Skin epidermis (tissue), 12 donors: ENCODE results near the gene PTPRO.

Experiments
- H3K27ac ChIP-seq, 21 experiments: fragments of 200-600 bp; sonication (generic) in 11 of 21; one replicate each; pipeline ENCODE4 v1.5.0; 2020; ENCODE audit warnings: mild to moderate bottlenecking in 3 of 21, inconsistent platforms in 2 of 21, moderate library complexity in 2 of 21
- H3K4me3 ChIP-seq, 7 experiments: fragments of 200-600 bp; sonication (generic) in 2 of 7; one replicate each; pipeline ENCODE4 v1.5.0; 2020; ENCODE audit warnings: inconsistent platforms in 2 of 7, mild to moderate bottlenecking in 2 of 7, moderate library complexity in 1 of 7

Gene PTPRO

GRCh38 chr12:15344561-15344960 is 22.3 kb downstream of the PTPRO start:
- no peak overlapping the region for H3K4me3 ChIP-seq
- H3K27ac ChIP-seq, result no peak overlapping the region

GRCh38 chr12:15346488-15346887 is 24.2 kb downstream of the PTPRO start:
- no peak overlapping the region for H3K27ac ChIP-seq
- H3K4me3 ChIP-seq, result no peak overlapping the region

- no peak overlapping the region for H3K27ac ChIP-seq
- no peak overlapping the region for H3K4me3 ChIP-seq
These were observed 28.3 kb downstream of the PTPRO start for GRCh38 chr12:15350643-15351042.

- H3K27ac ChIP-seq, result no peak overlapping the region
- H3K4me3 ChIP-seq, result no peak overlapping the region
These were observed 33.5 kb downstream of the PTPRO start for GRCh38 chr12:15355766-15356165.

GRCh38 chr12:15356951-15357364 is 34.6 kb downstream of the PTPRO start:
- no peak overlapping the region for H3K27ac ChIP-seq
- no peak overlapping the region for H3K4me3 ChIP-seq

GRCh38 chr12:15364221-15365160 is 42.2 kb downstream of the PTPRO start:
- Histone ChIP-seq H3K4me3 (no peak overlapping the region), H3K27ac (no peak overlapping the region)

GRCh38 chr12:15368812-15369211 is 46.5 kb downstream of the PTPRO start:
- no peak overlapping the region for H3K4me3 ChIP-seq
- H3K27ac ChIP-seq, result no peak overlapping the region

GRCh38 chr12:15372352-15372751 is 50.0 kb downstream of the PTPRO start:
- H3K4me3 ChIP-seq, result no peak overlapping the region
- no peak overlapping the region for H3K27ac ChIP-seq

- H3K27ac ChIP-seq, result no peak overlapping the region
- H3K4me3 ChIP-seq, result no peak overlapping the region
These were observed 65.5 kb downstream of the PTPRO start for GRCh38 chr12:15387772-15388171.

GRCh38 chr12:15389561-15389960 is 67.3 kb downstream of the PTPRO start:
- no peak overlapping the region for H3K27ac ChIP-seq
- H3K4me3 ChIP-seq, result no peak overlapping the region

GRCh38 chr12:15393037-15393436 is 70.7 kb downstream of the PTPRO start:
- Histone ChIP-seq H3K4me3 (no peak overlapping the region), H3K27ac (no peak overlapping the region)

- Histone ChIP-seq H3K4me3 (no peak overlapping the region), H3K27ac (no peak overlapping the region)
These were observed 71.7 kb downstream of the PTPRO start for GRCh38 chr12:15393995-15394394.

GRCh38 chr12:15404485-15404884 is 82.2 kb downstream of the PTPRO start:
- Histone ChIP-seq H3K4me3 (no peak overlapping the region), H3K27ac (no peak overlapping the region)

GRCh38 chr12:15405606-15406005 is 83.3 kb downstream of the PTPRO start:
- Histone ChIP-seq H3K4me3 (no peak overlapping the region), H3K27ac (no peak overlapping the region)

- Histone ChIP-seq H3K27ac (no peak overlapping the region), H3K4me3 (no peak overlapping the region)
These were observed 84.7 kb downstream of the PTPRO start for GRCh38 chr12:15407025-15407424.

- Histone ChIP-seq H3K27ac (no peak overlapping the region), H3K4me3 (no peak overlapping the region)
These were observed 89.5 kb downstream of the PTPRO start for GRCh38 chr12:15411842-15412241.

GRCh38 chr12:15417691-15418090 is 95.4 kb downstream of the PTPRO start:
- H3K4me3 ChIP-seq, result no peak overlapping the region
- no peak overlapping the region for H3K27ac ChIP-seq

- H3K4me3 ChIP-seq, result no peak overlapping the region
- H3K27ac ChIP-seq, result no peak overlapping the region
These were observed 101.3 kb downstream of the PTPRO start for GRCh38 chr12:15423629-15424028.

GRCh38 chr12:15427913-15428312 is 105.6 kb downstream of the PTPRO start:
- Histone ChIP-seq H3K27ac (no peak overlapping the region), H3K4me3 (no peak overlapping the region)

- no peak overlapping the region for H3K4me3 ChIP-seq
These were observed 106.3 kb downstream of the PTPRO start for GRCh38 chr12:15428632-15429031.

GRCh38 chr12:15429262-15429661 is 107.0 kb downstream of the PTPRO start:
- Histone ChIP-seq H3K27ac (no peak overlapping the region), H3K4me3 (no peak overlapping the region)

More at GRCh38 chr12:15428632-15429031, 106.3 kb downstream of the PTPRO start:
- no peak overlapping the region for H3K27ac ChIP-seq

GRCh38 chr12:15435597-15435996 is 113.3 kb downstream of the PTPRO start:
- Histone ChIP-seq H3K4me3 (no peak overlapping the region), H3K27ac (no peak overlapping the region)
